GM19328 (cell line): ENCODE results near the gene C1orf226.

ENCODE experiments used
- ATAC-seq: cut with Tn5 transposase; IDR thresholded peaks from one replicate; pipeline ENCODE4 v1.9.1; 2021; ENCODE audit warnings: mild to moderate bottlenecking, moderate library complexity; ENCODE audit not compliant: unreplicated experiment

The C1orf226 gene

GRCh38 chr1:162365284-162366020 is 16.1 kb upstream of the C1orf226 start:
- ATAC-seq, result no peak

- no peak for ATAC-seq
Observed at GRCh38 chr1:162366149-162366548, 15.4 kb upstream of the C1orf226 start.

- no peak for ATAC-seq
Observed at GRCh38 chr1:162366671-162367070, 14.9 kb upstream of the C1orf226 start.

GRCh38 chr1:162367073-162367472 is 14.5 kb upstream of the C1orf226 start:
- no peak for ATAC-seq

- ATAC-seq, result no peak
Observed at GRCh38 chr1:162367772-162368171, 13.8 kb upstream of the C1orf226 start.

GRCh38 chr1:162368451-162368850 is 13.1 kb upstream of the C1orf226 start:
- ATAC-seq, result no peak

GRCh38 chr1:162369571-162369970 is 12.0 kb upstream of the C1orf226 start:
- ATAC-seq, result no peak

GRCh38 chr1:162370161-162370560 is 11.4 kb upstream of the C1orf226 start:
- ATAC-seq, result no peak

- no peak for ATAC-seq
Observed at GRCh38 chr1:162370721-162371120, 10.8 kb upstream of the C1orf226 start.

- no peak for ATAC-seq
Observed at GRCh38 chr1:162371611-162372010, 9.9 kb upstream of the C1orf226 start.

GRCh38 chr1:162372159-162373071 is 9.1 kb upstream of the C1orf226 start:
- no peak for ATAC-seq

GRCh38 chr1:162373072-162373427 is 8.5 kb upstream of the C1orf226 start:
- no peak for ATAC-seq

GRCh38 chr1:162373541-162374260 is 7.8 kb upstream of the C1orf226 start:
- no peak for ATAC-seq

- ATAC-seq, result no peak
Observed at GRCh38 chr1:162374406-162374805, 7.1 kb upstream of the C1orf226 start.

GRCh38 chr1:162375463-162375862 is 6.1 kb upstream of the C1orf226 start:
- ATAC-seq, result no peak

- no peak for ATAC-seq
Observed at GRCh38 chr1:162376691-162377090, 4.8 kb upstream of the C1orf226 start, which contains the start of gene SPATA46. Gene SPATA46 (minus strand): TSS chr1:162376854. CDS start chr1:162376790, 64 bp downstream.

GRCh38 chr1:162380061-162380846 is 1.3 kb upstream of the C1orf226 start:
- no peak for ATAC-seq

- no peak for ATAC-seq
Observed at GRCh38 chr1:162381941-162382750, 618 bp downstream of the C1orf226 start.

- ATAC-seq, result no peak
Observed at GRCh38 chr1:162383091-162383490, 1.6 kb downstream of the C1orf226 start.

GRCh38 chr1:162383516-162383915 is 2.0 kb downstream of the C1orf226 start:
- ATAC-seq, result no peak
